Metanephros (tissue), 1 donor: ENCODE measurements around the gene ZNF501. TPM values are rescaled to one million over a fixed set of nuclear protein-coding genes. Genes with fewer than 3 reads are reported as not detected.

Source experiments
- total RNA-seq: library from RNA; depleted of rRNA; stranded (reverse); fragments of >200 nt; gene quantifications from one replicate; pipeline ENCODE4 v1.2.3, GENCODE V29; 2014

Gene ZNF501
- 9.2 TPM for total RNA-seq

DNA sequence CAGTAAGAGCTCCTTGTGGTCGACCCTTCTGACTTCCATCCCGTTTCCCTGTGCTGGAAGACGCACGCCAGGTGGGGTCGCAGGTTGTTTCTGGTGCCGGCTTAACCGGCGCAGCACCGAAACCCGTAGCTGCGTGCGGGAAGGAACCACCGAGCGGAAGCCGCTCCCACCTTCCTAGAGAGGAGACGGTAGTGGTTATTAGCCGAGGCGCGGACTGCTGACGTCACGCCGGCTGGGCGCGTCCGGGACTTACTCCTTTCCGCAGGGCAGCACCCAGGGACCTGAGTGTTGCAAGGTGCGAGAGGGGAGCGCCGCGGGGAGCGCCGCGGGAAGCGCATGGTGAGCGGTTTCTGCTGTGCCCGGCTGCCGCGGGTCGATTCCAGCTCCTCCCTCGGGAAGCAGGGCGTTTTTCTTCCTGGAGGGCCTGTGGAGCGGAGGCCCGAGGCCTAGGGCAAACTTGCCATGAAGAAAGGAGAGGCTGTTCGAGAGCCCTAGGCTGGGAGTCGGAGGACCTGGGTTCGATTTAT lies at the start of gene ZNF501:
ZNF501 (plus strand) TSS at position 252 of the 527 bp plus-strand sequence. CDS start 4,787 bp downstream, outside the sequence.

DNA sequence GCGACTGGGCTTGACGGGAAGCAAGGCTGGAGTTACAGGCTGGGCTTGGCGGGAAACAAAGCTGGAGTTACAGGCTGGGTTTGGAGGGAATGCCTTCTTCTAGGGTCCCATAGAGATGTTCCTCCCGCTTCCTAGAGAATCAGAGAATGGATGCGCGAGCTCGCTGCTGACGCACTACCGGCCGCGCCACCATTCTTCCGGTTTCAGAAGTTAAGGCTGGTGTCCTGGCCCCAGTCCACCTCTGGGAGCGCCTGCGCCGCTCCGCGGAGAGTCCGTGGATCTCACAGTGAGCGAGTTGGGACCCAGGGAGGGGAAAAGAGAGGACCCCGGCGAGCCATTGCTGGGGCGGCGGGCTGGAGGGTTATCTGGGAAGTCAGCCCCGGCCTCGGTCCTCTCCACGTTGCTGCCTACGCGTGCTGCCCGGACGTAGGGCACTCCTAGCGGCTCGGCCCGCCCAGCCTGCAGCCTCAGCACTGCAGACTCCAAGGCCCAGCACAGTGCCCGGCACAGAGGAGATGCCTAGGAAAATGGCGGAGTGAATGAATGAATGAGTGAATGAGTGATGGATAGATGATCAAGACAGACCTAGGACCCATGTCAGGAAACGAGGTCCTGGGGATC lies 16.9 kb upstream of the ZNF501 start, which contains the start of gene ZNF502:
ZNF502 (plus strand) TSS at position 206 of the 621 bp plus-strand sequence. CDS start 7,602 bp downstream, outside the sequence.

DNA sequence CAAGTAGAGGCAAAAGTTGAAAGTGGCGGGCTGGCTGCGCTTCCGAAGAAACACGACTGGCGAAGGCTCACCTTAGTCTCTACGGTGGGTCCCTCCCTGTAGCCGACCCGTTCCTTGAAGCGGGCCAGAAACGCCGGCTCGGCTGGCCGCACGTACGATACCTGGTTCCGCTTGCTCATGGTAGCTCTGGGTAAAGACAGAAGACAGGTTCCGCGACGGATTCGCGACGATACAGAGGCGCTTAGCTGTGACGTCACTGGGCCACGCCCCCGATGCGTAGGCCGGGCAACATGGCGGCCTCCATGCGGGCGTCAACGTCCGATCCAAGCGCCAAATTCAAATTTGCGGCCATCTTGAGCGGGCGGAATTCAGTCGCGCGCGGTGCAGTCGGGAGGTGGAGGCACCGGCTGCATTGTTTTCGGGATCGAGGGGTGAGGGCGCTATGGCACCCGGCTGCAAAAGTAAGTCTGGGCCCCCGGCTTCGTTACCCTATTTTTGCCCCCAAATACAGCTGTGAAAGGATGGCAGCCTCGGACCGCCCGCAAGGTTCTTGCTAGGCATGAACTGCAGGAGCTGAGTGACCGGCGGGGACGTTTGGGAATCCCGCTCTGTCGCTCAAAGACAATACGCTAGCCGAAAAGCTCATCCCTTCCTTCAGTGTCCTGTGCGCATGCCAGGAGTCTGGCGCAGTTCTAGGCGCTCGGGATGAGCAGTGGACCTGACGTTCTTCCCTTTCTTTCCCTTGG lies 32.2 kb downstream of the ZNF501 start, which contains the start of the genes KIAA1143 and KIF15:
KIAA1143 (minus strand) TSS at position 196 of the 746 bp plus-strand sequence; CDS start at position 179, 17 bp downstream.
KIF15 (plus strand) TSS at position 371 of the 746 bp plus-strand sequence; CDS start at position 443, 72 bp downstream.

Other genes starting within 250 kb of the ZNF501 start
- 16.3 TPM for gene ZKSCAN7, start 174.4 kb upstream of the ZNF501 start, total RNA-seq
- 8.2 TPM for gene ZNF660, start 144.7 kb upstream of the ZNF501 start, total RNA-seq
- 27.3 TPM for gene ZNF197, start 104.6 kb upstream of the ZNF501 start, total RNA-seq
- 9.9 TPM for gene ZNF35, start 80.9 kb upstream of the ZNF501 start, total RNA-seq
- 8.0 TPM for gene ZNF502, start 17.0 kb upstream of the ZNF501 start, total RNA-seq
- gene KIAA1143, start 32.0 kb downstream of the ZNF501 start, total RNA-seq, result 25.5 TPM
- 6.4 TPM for gene KIF15, start 32.2 kb downstream of the ZNF501 start, total RNA-seq
- 11.8 TPM for gene TMEM42, start 132.3 kb downstream of the ZNF501 start, total RNA-seq
- gene TGM4, start 145.0 kb downstream of the ZNF501 start, total RNA-seq, result not detected
- gene ZDHHC3, start 246.5 kb downstream of the ZNF501 start, total RNA-seq, result 57.3 TPM
- gene EXOSC7, start 246.6 kb downstream of the ZNF501 start, total RNA-seq, result 45.9 TPM